GM12891 (cell line): ENCODE results near the gene METTL23.

Experiments
- PAX5 ChIP-seq: IDR thresholded peaks from 2 replicates; pipeline ENCODE4 v1.6.1; 2011; ENCODE audit warnings: low read length, moderate library complexity, mild to moderate bottlenecking; ENCODE audit not compliant: insufficient read depth, severe bottlenecking
- POLR2A ChIP-seq: IDR thresholded peaks from 2 replicates; pipeline ENCODE4 v1.6.1; 2011; ENCODE audit warnings: low read depth, low read length, control low read depth
- POLR2AphosphoS5 ChIP-seq: IDR thresholded peaks from 2 replicates; pipeline ENCODE4 v1.6.1; 2011; ENCODE audit warnings: low read depth, low read length, control low read depth

DNA sequence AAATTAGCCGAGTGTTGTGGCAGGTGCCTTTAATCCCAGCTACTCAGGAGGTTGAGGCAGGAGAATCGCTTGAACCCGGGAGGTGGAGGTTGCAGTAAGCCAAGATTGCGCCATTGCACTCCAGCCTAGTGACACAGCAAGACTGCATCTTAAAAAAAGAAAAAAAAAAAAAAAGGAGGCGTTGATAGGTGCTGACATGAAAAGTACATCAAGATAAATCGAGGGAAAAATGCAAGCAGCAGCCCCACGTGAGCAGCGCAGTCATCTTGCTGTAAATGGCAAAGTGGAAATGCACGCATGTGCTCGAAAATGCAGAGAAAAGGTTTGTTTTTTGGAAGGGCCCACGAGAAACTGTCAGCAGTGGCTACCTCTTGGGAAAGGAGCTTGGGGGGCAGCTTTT lies 36.8 kb upstream of the METTL23 start:
- TF ChIP-seq PAX5 (no peak), POLR2A (no peak), POLR2AphosphoS5 (no peak)
